Epidermal melanocyte (primary cell): ENCODE results near the gene GALNT9.

Experiments
- DNase-seq: peaks from one replicate; pipeline ENCODE4 v3.0.0; 2011; ENCODE audit warnings: low spot score; ENCODE audit not compliant: insufficient read length

GALNT9 gene

DNA sequence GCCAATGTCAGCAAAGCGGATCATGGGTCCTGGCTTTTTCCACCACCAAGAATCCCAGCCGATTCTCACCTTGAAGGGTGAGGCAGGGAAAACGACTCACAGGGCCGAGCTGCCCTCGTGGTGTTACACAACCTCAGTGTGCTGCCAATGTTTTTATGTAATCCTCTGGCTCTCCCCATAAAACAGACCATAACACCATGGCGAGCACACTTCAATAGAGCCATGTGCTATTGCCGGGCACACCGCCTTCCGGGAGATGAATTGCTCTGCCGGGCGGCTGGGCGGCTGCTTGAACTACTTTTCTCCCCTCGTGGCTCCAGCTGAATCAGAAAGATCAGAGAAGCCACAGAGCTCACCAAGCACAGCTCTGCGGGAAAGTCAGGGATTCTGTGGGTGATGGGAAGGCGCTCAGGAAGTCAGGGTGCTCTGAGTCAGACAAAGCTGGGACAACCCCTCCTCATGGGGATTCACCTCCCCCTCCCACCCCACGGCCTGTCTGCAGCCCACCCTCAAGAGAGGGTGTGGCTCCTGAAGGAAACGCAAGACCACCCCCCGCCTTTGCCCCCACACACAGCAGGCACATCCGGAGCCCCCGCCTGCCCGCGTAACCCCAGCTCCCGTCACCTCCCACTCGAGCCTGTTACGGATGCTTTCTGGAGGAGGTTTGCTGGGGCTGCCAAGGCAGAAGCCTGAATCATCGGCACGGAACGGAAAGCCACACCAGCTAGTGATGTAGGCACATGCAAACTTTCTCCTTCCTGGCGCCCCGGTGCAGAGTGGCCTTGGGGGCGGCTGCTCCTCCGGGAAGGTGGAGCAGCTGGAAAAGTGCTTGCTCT, 1.8 kb downstream of the GALNT9 start:
- DNase-seq = no peak

DNA sequence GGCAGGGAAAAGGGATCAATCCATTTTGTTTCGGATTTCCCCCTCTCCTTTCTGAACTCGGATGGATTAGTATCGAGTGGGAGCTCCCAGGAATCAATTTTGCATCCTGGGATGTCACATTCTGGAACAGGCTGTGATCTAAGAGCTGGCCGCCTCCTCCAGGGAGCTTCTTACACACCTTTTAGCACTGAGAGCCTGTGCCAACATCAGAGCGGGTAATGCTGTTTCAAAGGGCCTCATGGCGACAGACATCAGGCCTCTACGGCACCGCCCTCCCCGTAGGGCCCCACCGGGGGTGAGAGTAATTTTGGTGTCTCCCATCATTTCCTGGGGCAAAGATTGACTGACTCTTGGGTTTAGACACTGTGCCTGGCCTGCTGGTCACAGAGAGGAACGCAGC, 2.7 kb downstream of the GALNT9 start:
- no peak for DNase-seq

DNA sequence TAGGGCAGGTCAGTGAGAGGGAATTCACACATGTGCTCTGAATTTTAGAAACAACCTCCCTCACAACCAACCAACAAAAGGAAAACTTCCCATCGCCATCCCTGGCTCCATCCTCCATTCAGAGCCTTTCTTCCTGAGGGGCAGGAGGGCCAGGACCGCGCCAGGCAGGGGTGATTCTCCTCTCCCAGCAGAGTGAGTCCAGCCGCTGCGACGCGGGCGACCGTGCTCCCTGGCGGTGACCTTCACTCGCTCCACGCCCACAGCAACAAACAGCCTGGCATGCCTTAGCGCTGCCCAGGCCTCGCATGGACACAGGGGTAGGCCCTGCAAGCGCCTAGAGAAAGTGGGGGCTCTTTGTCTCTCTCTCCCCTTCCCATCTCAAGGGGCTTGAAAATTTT, 3.7 kb downstream of the GALNT9 start:
- no peak for DNase-seq

DNA sequence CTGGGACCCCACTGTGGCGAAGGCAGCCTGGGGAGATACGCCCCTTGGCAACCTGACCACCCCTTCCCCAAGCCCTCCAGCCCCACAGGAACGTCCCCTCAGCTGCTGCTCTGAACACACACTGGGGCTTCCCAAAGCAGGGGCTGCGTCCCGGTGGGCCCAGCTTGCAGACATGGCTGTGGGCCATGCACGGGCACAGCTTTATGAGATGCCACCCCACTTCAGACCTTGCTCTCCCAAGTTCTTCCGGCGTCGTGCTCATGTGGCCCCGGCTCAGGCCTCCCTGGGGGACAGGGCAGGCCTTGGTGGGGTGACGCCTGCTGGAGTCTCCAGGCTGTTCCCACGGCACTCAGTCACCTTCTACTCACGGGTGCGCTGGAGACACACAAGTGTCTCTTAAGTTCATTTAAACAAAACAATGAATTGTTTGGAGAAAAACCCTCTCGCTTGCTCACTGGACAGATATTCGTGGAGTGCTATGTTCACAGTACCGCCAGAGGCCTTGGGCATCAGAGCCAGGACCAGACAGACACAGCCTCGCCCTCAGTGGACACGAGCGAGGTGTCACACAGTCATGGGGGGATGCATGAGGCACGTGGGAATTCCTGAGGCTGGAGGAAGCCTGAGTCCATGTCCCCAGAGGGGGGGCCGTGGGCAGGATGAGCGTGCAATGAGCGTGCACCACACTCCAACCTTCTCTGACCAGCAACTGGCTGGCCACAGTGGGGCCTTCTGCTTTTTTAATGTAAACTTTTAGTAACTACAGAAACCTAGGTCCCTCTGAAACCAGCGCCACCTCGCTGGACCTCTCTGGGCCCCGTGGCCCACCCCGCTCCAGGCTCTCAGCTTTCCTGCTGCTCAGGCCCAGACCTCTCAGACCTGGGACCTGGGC, 4.3 kb downstream of the GALNT9 start:
- DNase-seq = no peak

DNA sequence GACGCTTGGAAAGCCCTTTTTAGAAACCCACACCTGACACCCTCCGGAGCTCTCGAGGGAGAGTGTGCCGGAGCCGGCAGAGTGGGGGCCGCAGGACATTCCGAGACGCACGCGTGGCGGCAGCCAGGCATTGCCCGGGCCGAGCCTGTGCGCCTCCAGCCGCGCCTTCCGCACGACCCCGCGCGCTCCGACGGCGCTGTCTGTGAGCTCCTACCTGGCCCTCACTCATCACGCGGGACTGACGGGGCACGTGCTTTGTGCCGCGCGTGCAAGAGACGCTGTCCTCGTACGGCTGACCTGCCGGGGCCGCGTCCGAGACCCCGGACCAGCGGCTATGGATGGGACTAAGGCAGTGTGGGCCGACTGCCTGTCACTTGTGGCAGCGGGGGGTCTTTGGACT, 5.2 kb downstream of the GALNT9 start:
- no peak for DNase-seq

DNA sequence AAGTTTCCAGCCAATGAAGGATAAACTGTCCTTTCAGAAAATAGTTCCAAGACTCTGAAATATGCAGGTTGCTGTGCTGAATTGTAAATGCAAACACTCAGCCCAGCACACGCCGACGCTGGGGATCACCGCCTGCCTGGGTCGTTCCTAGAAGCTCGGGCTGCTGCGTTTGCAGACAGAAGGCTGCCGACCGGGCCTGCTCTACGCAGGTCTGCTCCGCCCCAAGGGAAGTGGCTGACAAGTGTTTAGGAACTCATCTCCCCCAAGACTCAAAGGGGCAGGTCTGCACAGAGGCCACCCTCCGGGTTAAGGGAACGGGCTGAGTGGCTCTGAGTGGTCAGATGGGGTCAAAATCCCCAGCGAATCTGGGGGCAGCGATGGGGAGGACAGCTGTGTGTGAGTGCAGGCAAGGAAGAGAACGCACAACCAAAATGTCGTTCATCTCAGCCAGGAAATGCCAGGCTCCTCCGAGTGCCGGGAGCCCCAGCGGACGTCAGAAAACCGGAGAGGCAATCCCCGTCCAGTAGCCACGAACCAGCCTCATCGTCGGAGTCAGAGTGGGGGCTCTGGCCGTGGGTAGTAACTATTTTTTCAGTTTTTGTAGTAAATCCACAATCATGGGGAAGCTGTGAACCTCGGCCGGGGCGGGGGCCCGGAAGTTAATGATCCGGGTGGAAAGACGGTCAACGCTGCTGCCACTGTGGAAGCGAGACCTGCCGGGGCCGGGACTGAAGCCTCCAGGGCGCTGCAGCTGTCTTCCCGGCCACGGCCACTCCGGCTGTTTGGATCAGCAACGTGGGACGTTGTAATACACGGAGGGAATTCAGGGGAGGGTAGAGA, 6.0 kb downstream of the GALNT9 start:
- no peak for DNase-seq

DNA sequence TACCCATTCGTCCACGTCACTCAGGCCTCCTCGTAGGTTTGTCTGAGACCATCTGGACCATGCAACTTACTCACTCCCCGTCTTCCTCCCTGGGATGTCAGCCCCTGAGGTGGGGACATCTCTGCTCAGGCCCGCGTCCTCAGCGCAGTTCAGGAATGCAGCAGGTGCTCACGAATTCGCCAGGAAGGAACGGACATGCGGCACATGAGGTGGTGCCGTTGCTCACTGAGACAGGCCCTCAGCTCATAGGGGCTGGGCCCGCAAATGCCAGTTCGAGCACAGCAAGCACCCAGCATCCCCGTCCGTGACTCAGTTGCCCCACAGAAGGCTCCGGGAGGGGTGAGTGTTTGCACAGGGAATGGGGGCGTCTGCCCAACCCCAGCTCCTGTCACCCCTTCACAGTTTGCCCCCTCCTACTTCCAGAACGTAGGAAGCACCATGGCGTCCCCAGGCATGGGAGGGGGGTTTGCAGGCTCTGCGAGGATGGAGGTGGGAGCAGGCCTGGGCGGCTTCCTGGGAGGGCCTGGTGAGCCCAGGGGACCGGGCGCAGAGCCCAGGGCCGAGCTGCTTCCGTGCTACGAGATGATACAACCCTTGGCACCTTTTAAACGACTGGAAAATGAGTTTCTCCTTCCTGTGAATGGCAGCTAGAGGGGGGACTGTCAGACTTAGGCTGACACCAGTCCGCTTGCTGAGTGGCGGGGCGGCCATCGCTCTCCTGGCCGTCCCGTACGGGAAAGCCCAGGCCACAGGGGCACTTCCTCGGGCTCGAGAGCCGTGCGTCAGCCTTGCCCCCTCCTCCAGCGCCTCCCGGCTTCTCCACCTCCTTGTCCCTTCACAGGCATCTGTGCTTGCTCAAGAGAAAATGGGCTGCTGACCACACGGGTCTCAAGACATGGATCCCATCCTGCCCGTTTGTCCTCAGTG, 6.9 kb downstream of the GALNT9 start:
- DNase-seq = no peak

DNA sequence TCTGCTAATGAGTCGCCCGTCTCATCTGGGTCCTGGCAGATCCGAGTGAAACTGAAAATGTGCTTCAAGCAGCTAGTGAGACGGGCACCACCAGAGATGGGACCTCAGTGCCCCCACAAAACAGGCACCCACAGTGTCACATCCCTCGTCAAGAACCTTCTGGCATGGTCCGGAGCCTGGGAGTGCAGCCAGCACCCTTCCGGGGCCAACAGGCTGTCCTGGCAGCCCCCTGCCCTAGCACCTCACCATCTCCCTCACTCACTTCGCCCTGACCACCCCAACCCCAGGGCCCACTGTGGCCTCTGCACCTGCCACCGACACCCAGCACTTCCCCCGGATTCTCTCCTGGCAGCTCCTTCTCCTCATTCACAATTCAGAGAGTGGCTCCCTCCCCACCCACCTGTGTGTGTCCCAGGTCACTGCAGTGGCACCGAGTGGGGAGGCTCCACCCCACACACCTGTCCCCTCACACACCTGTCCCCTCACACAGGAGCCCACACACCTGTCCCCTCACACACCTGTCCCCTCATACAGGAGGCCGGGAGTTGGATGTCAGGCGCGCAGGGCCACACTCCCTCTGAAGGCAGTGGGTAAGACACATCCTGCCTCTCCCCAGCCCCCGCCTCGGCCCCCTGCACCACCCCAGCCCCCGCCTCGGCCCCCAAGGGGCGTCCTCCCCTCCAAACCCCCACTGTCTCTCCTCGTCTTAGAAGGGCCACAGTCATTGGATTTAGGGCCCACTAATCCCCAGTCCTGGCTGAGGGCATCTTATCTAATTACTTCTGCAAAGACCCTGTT, 7.9 kb downstream of the GALNT9 start:
- no peak for DNase-seq

DNA sequence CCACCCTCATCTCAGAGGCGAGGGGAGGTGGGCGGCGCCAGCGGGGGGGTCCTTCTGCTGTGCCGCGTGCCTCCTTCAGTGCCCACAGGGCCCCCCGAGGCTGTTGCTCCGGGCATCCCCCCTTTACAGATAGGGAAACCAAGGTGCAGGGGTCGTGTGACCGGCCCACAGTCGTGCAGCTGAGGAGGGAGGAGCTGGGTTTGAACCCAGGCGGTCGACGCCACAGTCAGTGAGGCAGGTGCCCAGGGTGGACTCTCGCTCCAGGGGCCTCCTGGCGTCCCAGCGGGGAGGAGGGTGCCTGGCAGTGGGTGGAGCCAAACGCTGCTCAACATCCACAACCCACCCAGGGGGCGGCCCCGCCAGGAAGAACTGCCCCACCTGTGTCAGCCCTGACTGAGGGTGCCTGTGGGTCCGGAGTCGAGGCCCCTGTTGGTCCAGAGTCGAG, 8.6 kb downstream of the GALNT9 start:
- DNase-seq = no peak

DNA sequence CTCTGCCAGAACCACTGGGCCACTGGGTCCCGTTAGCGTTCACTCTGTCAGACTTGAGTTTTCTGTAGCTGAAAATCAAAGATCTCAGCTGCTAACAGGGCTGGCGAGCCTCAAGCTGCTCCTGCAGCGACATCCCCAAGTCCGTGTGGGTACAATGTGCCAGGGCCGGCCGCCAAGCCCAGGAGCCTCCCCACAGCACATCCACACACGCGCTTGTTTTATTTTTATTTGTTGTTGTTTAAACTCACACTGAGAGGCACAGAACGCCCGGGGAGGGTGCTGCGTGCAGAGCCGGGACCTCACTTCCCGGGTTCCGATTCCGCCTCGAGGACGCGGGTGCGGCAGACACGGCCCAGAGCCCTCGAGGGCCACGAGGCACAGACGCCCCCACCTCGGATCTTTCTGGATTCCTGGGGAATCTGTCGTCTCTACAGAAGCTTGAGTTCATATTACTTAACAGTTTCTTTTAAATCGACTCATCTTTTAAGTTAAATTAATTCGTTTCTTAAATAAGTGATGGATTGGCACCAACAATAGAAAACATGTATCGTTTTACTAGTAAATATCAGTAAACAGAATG, 9.3 kb downstream of the GALNT9 start:
- no peak for DNase-seq

DNA sequence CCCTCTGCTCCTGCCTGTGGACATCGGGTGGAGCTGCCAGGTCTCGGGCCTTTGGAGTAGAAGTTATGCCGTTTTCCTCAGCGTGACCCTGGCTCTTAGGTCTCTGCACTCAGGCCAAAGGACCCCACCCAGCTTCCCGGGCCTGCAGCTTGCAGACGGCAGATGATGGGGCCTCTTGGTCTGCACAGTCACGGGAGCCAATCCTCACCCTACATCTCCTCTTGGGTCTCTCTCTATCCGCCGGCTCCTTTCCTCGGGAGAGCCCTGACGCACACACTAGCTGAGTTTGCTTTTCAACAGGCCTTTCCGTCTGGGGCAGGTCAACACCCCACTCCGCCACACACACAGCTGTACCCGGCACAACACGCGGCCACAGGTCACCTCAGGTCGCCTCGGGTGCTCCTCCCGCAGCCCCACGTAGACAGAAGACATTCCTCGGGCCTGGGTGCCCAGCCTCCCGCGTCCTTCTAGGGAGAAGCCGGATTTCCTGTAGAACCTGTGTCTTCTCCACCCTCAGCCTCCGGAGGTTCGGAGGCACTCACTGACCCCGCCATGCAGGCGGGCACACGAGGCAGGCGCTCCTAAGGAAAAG, 9.9 kb downstream of the GALNT9 start:
- DNase-seq = no peak

DNA sequence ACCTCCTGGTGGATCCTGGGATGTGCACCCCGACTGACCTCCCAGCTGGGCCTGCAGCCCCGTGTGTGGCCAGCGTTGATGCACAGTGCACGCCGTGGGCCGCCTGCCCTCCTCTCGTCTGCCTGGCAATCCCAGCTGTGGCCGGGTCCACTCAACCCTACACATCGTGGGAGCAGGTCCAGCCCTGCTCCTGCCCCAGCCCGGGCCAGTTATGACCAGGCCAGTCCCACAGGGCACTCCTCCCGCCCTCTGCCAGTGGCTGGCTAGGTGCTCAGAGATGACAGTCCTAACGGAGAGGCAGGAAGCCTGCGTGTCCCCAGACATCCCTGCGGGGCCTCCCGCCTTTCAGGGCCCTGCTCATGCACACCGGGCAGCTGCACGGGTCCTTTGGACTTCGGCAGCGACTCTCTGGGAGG, 10.8 kb downstream of the GALNT9 start:
- DNase-seq = no peak

DNA sequence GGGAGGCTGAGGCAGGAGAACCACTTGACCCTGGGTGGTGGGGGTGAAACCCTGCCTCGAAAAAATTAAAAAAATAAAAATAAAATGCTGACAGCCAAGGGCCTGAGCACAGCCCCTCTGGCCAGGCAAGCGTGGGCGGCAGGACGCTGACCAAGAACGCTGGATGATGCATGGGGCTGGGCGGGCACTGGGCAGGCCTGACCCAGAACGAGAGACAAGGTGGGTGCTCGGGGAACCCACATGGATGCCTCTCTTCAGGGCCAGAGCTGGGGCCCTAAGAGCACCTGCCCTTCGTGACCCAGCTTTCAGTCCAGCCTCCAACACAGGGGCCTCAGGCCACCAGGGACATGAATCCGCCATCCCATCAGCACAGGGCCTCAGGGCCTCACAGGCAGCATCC, 11.3 kb downstream of the GALNT9 start:
- DNase-seq = no peak

DNA sequence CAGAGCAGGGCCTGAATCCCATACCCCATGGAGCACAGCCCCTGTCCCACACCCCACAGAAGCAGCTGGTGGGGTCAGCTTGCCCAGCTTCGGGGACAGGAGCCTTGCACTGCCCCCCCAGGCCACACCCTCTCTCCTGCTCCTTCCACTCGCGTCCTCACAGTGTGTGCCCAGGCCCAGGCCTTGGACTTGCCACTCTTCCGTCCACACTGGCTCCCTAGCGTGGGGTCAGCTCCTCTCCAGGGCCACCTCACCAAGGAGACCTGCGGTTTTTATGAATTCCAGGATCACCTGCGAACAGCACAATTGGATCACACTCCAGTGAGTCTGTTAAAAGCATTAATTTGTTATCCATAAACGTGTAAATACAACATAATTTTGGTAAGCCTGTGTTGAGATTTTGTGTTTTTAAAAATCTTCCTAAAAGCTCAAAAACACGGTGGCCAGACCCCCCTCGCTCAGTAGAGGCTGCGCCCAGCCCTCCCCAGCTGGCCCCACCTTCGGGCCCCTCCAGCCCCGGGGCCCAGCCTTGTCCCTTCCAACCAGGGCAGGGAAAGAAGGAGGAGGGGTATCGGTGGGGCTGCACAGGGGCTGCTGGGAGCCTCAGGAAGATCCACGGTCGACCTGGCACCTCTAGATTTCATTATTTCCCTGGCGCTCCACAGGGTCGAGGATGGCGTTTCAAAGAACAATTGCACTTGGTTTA, 12.0 kb downstream of the GALNT9 start:
- DNase-seq = no peak

DNA sequence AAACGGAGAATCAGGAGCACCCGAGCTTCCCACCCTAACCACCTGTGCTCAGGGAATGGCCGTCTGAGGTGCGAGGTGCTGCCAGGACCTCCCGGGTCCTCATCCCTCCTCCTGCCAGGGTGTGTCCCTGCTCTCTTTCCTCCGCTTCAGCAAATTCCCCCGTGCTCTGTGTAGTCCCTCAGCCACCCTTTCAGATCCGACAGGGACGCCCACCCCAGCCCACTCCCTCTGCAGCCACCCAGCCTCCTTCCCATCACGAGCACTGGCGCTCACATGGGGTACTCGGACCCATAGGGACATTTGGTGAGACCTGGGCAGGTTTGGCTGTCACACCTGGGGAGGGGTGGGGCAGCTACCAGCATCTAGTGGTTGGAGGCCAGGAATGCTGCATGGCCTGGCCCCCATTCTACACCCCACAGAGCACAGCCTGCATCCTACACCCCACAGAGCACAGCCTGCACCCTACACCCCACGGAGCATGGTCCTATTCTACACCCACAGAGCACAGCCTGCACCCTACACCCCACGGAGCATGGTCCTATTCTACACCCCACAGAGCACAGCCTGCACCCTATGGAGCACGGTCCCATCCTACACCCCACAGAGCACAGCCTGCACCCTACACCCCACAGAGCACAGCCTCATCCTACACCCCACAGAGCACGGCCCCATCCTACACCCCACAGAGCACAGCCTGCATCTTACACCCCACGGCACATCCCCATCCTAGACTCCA, 12.7 kb downstream of the GALNT9 start:
- DNase-seq = no peak

DNA sequence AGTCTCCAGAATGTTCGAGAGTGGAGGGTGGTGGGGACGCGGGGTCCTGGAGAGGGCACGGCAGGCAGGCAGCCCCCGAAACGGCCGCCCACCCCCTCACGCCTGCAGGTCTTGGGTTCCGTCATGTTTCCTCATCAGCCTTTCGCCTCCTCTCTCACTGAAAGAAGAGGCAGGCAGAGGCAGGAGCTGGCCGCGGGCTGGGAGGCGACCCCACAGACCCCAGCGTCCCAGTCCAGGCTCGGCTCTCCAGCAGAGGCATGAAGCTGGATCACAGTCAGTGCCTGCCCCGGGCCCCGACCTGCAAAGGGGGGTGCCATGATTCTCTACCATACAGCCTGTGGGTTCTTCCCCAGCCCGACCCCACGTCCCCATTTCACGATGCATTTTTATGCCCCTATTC, 13.4 kb downstream of the GALNT9 start:
- no peak for DNase-seq

DNA sequence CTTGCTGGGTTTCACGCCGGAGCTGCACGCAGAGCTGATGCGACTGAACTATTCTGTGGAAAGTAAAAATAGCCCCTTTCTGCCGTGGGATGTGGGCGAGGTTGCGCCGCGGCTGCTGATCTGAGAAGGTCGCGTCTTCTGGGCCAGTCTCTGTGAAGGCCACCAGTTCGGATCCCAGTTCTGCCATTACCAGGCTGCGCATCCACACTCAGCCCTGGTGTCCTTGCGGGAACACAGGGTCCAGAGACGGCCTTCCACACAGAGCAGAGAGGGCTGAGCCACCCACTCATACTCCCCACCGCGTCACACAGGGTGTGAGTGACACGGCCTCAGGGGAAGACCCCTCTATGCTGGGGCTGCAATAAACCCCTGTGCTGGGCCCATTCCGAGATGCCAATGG, 13.9 kb downstream of the GALNT9 start:
- no peak for DNase-seq
